ENCODE data around the gene TMEM42. TPM values are rescaled to one million over a fixed set of nuclear protein-coding genes. Genes with fewer than 3 reads are reported as not detected.
A peak's percentile ranks its signal among the peaks of the same experiment; 100 is the strongest.

TMEM42 gene
- total and polyA plus RNA-seq, 8 donors = 14.2 to 26.0 (median 22.4) TPM

DNA sequence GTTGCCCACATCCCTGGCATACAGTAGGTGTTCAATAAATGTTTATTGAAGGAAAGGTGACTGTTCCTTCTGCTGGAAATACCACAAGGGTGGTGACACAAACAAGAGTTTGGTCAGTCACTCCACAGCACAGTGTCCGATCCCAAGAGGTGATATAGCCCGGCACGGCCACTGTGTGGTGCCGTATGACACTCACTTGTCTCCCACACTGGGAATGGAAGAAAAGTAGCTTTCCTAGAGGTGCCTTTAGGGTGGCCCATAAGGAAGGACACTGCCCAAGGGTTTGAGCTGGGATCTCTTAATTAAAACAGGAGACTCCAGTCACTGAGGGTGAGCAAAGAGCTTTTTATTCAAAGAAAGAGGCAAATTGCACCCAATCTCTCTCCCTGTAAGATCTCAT lies 53.2 kb downstream of the TMEM42 start:
- H3K4me1 ChIP-seq = peaks cover 0 to 7% of the 10 kb centered on the region in 2 donors
- no peak overlapping the region for H3K4me3 ChIP-seq
- H3K27ac ChIP-seq = no peak overlapping the region
- intact Hi-C loops (cut with DNase I) = loop anchor here in 1 of 2 donors (10.0 kb wide), 1 partner anchor 380 kb away; no protein-coding TSS in a partner anchor
- H3K36me3 ChIP-seq = peaks cover 0 to 36% of the 10 kb centered on the region in 2 donors
- no peaks in the 10 kb centered on the region for H3K9me3 ChIP-seq
- ATAC-seq (peak; percentile 86), DNase-seq (no peak)
- peak in 1 of 2 donors; percentile 14 for TF ChIP-seq CTCF (IDR thresholded peaks at IDR 0.05)
- H3K27me3 ChIP-seq = peaks cover 0 to 2% of the 10 kb centered on the region in 2 donors

Other genes with a start within 250 kb of the TMEM42 start
- 10 to 100 TPM; 13.1 to 14.1 TPM for gene ZNF197, start 236.9 kb upstream of the TMEM42 start, total RNA-seq
- gene ZNF197, start 236.9 kb upstream of the TMEM42 start, polyA plus RNA-seq (ENCODE audit: insufficient read length in 6 of 6) = 10 to 100 TPM; 33.7 to 37.0 (median 36.6) TPM
- 1 to 10 TPM; 8.4 to 9.2 TPM for gene ZNF35, start 213.2 kb upstream of the TMEM42 start, total RNA-seq
- gene ZNF35, start 213.2 kb upstream of the TMEM42 start, polyA plus RNA-seq (ENCODE audit: insufficient read length in 6 of 6) = 10 to 100 TPM; 10.4 to 13.3 (median 11.4) TPM
- gene ZNF502, start 149.3 kb upstream of the TMEM42 start, total RNA-seq = 1 to 10 TPM; 3.6 to 3.9 TPM
- 10 to 100 TPM; 11.8 to 13.6 (median 12.5) TPM for gene ZNF502, start 149.3 kb upstream of the TMEM42 start, polyA plus RNA-seq (ENCODE audit: insufficient read length in 6 of 6)
- 1 to 10 TPM; 4.4 to 5.3 TPM for gene ZNF501, start 132.3 kb upstream of the TMEM42 start, total RNA-seq
- gene ZNF501, start 132.3 kb upstream of the TMEM42 start, polyA plus RNA-seq (ENCODE audit: insufficient read length in 6 of 6) = 10 to 100 TPM in 1 of 6 donors, 1 to 10 TPM in 5; 9.1 to 10.2 (median 9.7) TPM
- gene KIAA1143, start 100.3 kb upstream of the TMEM42 start, total RNA-seq = 10 to 100 TPM; 20.4 to 24.5 TPM
- 10 to 100 TPM; 45.9 to 60.7 (median 57.3) TPM for gene KIAA1143, start 100.3 kb upstream of the TMEM42 start, polyA plus RNA-seq (ENCODE audit: insufficient read length in 6 of 6)
- 1 to 10 TPM; 1.8 to 3.9 TPM for gene KIF15, start 100.1 kb upstream of the TMEM42 start, total RNA-seq
- gene KIF15, start 100.1 kb upstream of the TMEM42 start, polyA plus RNA-seq (ENCODE audit: insufficient read length in 6 of 6) = 10 to 100 TPM; 16.5 to 51.3 (median 28.6) TPM
- gene TGM4, start 12.7 kb downstream of the TMEM42 start, total RNA-seq = not detected
- gene TGM4, start 12.7 kb downstream of the TMEM42 start, polyA plus RNA-seq (ENCODE audit: insufficient read length in 6 of 6) = under 1 TPM in 5 of 6 donors, not detected in 1; 0.06 to 0.14 (median 0.06) TPM
- gene ZDHHC3, start 114.3 kb downstream of the TMEM42 start, total RNA-seq = 100 to 1,000 TPM in 1 of 2 donors, 10 to 100 TPM in 1; 86.8 to 129 TPM
- 100 to 1,000 TPM; 104 to 134 (median 123) TPM for gene ZDHHC3, start 114.3 kb downstream of the TMEM42 start, polyA plus RNA-seq (ENCODE audit: insufficient read length in 6 of 6)
- gene EXOSC7, start 114.3 kb downstream of the TMEM42 start, total RNA-seq = 10 to 100 TPM; 33.2 to 34.8 TPM
- gene EXOSC7, start 114.3 kb downstream of the TMEM42 start, polyA plus RNA-seq (ENCODE audit: insufficient read length in 6 of 6) = 10 to 100 TPM; 59.6 to 76.2 (median 64.5) TPM
- 100 to 1,000 TPM in 1 of 2 donors, 10 to 100 TPM in 1; 74.0 to 102 TPM for gene CLEC3B, start 164.4 kb downstream of the TMEM42 start, total RNA-seq
- gene CLEC3B, start 164.4 kb downstream of the TMEM42 start, polyA plus RNA-seq (ENCODE audit: insufficient read length in 6 of 6) = 100 to 1,000 TPM in 5 of 6 donors, 10 to 100 TPM in 1; 96.6 to 177 (median 115) TPM

Measured in left lung (tissue), 10 donors.